DOHH2 (cell line): ENCODE data around the gene SCOC.

ENCODE experiments used
- H3F3A ChIP-seq: fragments of 200-600 bp; sonication (generic), shearing (Covaris generic); 2 replicates; pipeline ENCODE4 v1.6.0; 2016; ENCODE audit warnings: antibody characterized with exemption, mild to moderate bottlenecking; ENCODE audit not compliant: control insufficient read depth, insufficient read depth
- H3K27ac ChIP-seq: fragments of 200-600 bp; sonication (generic); 2 replicates; pipeline ENCODE4 v1.5.1; 2014; ENCODE audit warnings: low read depth, mild to moderate bottlenecking, low read length, moderate library complexity
- H3K27me3 ChIP-seq: fragments of 200-600 bp; sonication (generic); 2 replicates; pipeline ENCODE4 v1.6.1; 2014; ENCODE audit warnings: mild to moderate bottlenecking, low read length, mixed read lengths; ENCODE audit not compliant: control insufficient read depth
- H3K36me3 ChIP-seq: fragments of 200-600 bp; sonication (generic); 2 replicates; pipeline ENCODE4 v1.6.1; 2014; ENCODE audit warnings: mild to moderate bottlenecking, low read length, moderate library complexity, mixed read lengths; ENCODE audit not compliant: control insufficient read depth
- H3K4me1 ChIP-seq: fragments of 200-600 bp; sonication (generic); 2 replicates; pipeline ENCODE4 v1.6.1; 2014; ENCODE audit warnings: mild to moderate bottlenecking, low read length, mixed read lengths; ENCODE audit not compliant: control insufficient read depth
- H3K4me2 ChIP-seq: fragments of 200-600 bp; sonication (generic); 2 replicates; pipeline ENCODE4 v1.6.0; 2014; ENCODE audit warnings: mild to moderate bottlenecking, low read length, moderate library complexity
- H3K4me3 ChIP-seq: fragments of 200-600 bp; sonication (generic); 2 replicates; pipeline ENCODE4 v1.5.1; 2014; ENCODE audit warnings: mild to moderate bottlenecking, low read length, mixed read lengths
- H3K79me2 ChIP-seq: fragments of 200-600 bp; sonication (generic); 2 replicates; pipeline ENCODE4 v1.6.1; 2014; ENCODE audit warnings: mild to moderate bottlenecking, low read length, mixed read lengths; ENCODE audit not compliant: control insufficient read depth
- H3K9me2 ChIP-seq: fragments of 200-600 bp; sonication (generic); replicated peaks from 2 replicates; pipeline ENCODE4 v1.6.1; 2014; ENCODE audit warnings: mild to moderate bottlenecking, low read length, mixed read lengths; ENCODE audit not compliant: control insufficient read depth
- H3K9me3 ChIP-seq: fragments of 200-600 bp; sonication (generic); 2 replicates; pipeline ENCODE4 v1.6.1; 2014; ENCODE audit warnings: antibody characterized with exemption, low read length, mixed read lengths; ENCODE audit not compliant: control insufficient read depth, insufficient read depth
- H4K20me1 ChIP-seq: fragments of 200-600 bp; sonication (generic); 2 replicates; pipeline ENCODE4 v1.6.0; 2014; ENCODE audit warnings: low read depth, mild to moderate bottlenecking, antibody characterized with exemption, low read length, moderate library complexity; ENCODE audit not compliant: control insufficient read depth, insufficient read depth
- CTCF ChIP-seq: fragments of 200-600 bp; sonication (generic); IDR thresholded peaks from one replicate; pipeline ENCODE4 v1.5.1; 2014; ENCODE audit warnings: antibody characterized with exemption, mild to moderate bottlenecking, low read depth, low read length; ENCODE audit not compliant: poor library complexity, severe bottlenecking
- EZH2phosphoT487 ChIP-seq: fragments of 200-600 bp; sonication (generic); IDR thresholded peaks from 2 replicates; pipeline ENCODE4 v1.6.1; 2017; ENCODE audit warnings: borderline replicate concordance, mild to moderate bottlenecking, antibody characterized with exemption, low read length, moderate library complexity, mixed read lengths

The SCOC gene

GRCh38 chr4:140367738-140368137 is 5.7 kb upstream of the SCOC start:
- Histone ChIP-seq H3K79me2 (no peaks in the 10 kb centered on the region), H3K9me3 (no peaks in the 10 kb centered on the region), H3K36me3 (no peaks in the 10 kb centered on the region), H3K9me2 (no peaks in the 10 kb centered on the region), H3K4me1 (peaks cover 9% of the 10 kb centered on the region), H3F3A (no peaks in the 10 kb centered on the region), H3K27me3 (no peaks in the 10 kb centered on the region), H3K4me3 (no peak overlapping the region), H4K20me1 (no peaks in the 10 kb centered on the region), H3K4me2 (no peak overlapping the region), H3K27ac (no peak overlapping the region)
- TF ChIP-seq CTCF: no peak
- no peak for TF ChIP-seq EZH2phosphoT487

DNA sequence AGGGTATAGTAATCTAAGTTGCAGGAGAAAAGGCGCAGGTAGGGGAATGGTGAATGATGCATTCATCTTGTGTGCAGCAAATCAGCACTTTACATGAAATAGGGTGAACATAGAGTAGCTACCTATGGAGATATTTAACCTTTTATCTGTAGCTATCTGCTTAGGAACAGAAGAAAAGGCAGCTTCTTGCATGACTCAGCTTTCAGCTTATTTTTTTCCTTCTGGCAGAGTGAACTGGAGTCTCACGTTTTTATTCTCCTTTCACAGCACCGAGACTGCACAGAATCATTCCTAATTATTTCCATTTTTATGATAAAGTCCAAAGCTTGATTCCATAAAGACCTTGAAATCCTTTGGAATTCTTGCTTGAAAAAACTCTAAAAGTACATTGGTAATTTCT is 4.8 kb upstream of the SCOC start:
- Histone ChIP-seq H3K36me3 (no peaks in the 10 kb centered on the region), H3K4me1 (peaks cover 6% of the 10 kb centered on the region), H3F3A (no peaks in the 10 kb centered on the region), H3K27ac (no peak overlapping the region), H3K4me2 (no peak overlapping the region), H3K4me3 (no peak overlapping the region), H3K79me2 (peaks cover 2% of the 10 kb centered on the region), H4K20me1 (no peaks in the 10 kb centered on the region), H3K9me3 (no peaks in the 10 kb centered on the region), H3K9me2 (no peaks in the 10 kb centered on the region), H3K27me3 (no peaks in the 10 kb centered on the region)
- no peak for TF ChIP-seq CTCF
- no peak for TF ChIP-seq EZH2phosphoT487

- Histone ChIP-seq H4K20me1 (0 out of 2 replicates have a peak, but pooled peaks cover 7% of the 10 kb centered on the region), H3K4me2 (peak overlapping the region; percentile 82), H3K9me2 (no peaks in the 10 kb centered on the region), H3K9me3 (no peaks in the 10 kb centered on the region), H3K4me1 (peaks cover 22% of the 10 kb centered on the region), H3K79me2 (peaks cover 42% of the 10 kb centered on the region), H3F3A (no peaks in the 10 kb centered on the region), H3K27me3 (no peaks in the 10 kb centered on the region), H3K4me3 (peak overlapping the region; percentile 94), H3K27ac (peak overlapping the region; percentile 51), H3K36me3 (no peaks in the 10 kb centered on the region)
- TF ChIP-seq EZH2phosphoT487: no peak
- peak; percentile 48 for TF ChIP-seq CTCF
These were observed 607 bp upstream of the SCOC start for GRCh38 chr4:140372751-140373327.
